Measurements from ENCODE around the gene FAM72C.
A peak's percentile ranks its signal among the peaks of the same experiment; 100 is the strongest.
"Not testable (repeated sequence)": the region's sequence is repeated elsewhere in the genome, so short reads cannot be mapped to it uniquely, and the experiment has no call there.

The FAM72C gene

GRCh38 chr1:143971924-143972700, at the start of gene FAM72C:
Gene FAM72C, minus strand, starts transcription at chr1:143971986. Its CDS starts 845 bp downstream, at chr1:143971141.
- DNase-seq (ENCODE audit: extremely low spot score); CTCF ChIA-PET; POLR2A ChIA-PET: not testable (repeated sequence)

GRCh38 chr1:144020001-144020738, 48.4 kb upstream of the FAM72C start:
- POLR2A ChIA-PET; DNase-seq (ENCODE audit: extremely low spot score); CTCF ChIA-PET: not testable (repeated sequence)

DNA sequence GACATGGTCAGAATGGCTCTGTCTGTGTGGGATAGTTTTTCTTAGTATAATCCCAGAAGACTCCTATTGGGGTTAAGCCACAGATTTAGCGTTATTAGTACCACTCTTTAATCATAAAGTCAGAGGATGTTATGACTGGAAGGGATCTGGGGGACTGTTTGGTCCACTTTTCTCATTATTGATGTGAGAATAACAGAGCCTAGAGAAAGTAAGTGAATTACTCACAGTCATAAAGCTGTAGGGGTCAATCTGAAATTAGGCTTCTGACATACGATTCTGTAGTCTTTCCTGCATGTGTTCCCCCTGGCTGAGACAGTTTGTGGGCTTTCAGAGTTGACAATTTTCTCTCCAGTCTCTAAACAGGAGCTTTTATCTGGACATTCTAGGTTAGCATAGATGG, 47.3 kb upstream of the FAM72C start:
- DNase-seq (ENCODE audit: extremely low spot score); CTCF ChIA-PET; POLR2A ChIA-PET: not testable (repeated sequence)

GRCh38 chr1:144015180-144015966, 43.6 kb upstream of the FAM72C start:
- DNase-seq (ENCODE audit: extremely low spot score); CTCF ChIA-PET; POLR2A ChIA-PET: not testable (repeated sequence)

DNA sequence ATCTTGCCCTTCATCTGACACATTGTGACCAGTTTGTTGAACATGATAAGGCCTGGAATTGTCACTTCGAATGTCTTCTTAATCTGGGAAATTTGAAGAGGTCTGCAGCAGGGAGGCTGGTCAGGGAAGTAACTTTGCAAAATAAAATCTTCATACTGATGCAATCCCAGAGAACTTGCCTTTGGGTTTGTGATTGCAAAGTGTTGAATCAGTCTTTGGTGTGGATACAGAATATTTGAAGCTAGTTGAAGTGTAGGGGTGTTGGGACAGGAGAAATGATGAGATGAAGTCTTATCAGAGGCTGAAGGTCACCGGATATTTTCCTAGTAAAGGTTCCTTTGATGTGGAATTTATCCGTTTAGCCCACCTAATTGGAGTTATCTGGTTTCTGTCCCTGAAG, 42.7 kb upstream of the FAM72C start:
- CTCF ChIA-PET; DNase-seq (ENCODE audit: extremely low spot score); POLR2A ChIA-PET: not testable (repeated sequence)

- DNase-seq (ENCODE audit: extremely low spot score); CTCF ChIA-PET; POLR2A ChIA-PET: not testable (repeated sequence)
Observed at GRCh38 chr1:144014121-144014520, 42.3 kb upstream of the FAM72C start.

DNA sequence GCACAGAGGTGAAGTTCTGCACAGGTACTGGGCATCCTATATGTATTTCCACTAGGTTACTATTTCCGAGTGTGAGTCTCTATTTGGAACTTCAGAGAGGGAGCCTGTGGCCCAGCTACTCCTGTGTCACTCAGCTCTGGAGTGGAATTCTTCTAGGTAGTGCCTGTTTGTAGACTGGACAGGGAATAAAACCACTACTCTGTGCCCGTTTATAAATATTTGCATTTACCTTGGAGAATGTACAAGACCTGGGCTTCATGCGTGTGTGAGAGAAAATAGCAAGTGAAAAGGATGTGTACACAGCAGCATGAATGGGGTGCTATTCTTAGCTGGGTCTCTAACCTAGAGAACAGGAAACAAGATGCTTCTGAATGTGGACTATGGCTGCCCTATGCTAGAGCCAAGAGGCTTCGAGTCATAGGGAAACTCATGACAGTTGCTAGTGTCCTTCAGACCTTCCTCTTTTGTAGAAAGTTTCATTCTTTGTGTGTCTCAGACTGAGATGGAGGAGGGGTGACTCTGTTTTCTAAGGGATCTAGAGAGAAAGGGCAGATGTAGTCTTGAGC, 40.5 kb upstream of the FAM72C start:
- CTCF ChIA-PET; DNase-seq (ENCODE audit: extremely low spot score); POLR2A ChIA-PET: not testable (repeated sequence)

- DNase-seq (ENCODE audit: extremely low spot score); CTCF ChIA-PET; POLR2A ChIA-PET: not testable (repeated sequence)
Observed at GRCh38 chr1:144009410-144009809, 37.6 kb upstream of the FAM72C start.

DNA sequence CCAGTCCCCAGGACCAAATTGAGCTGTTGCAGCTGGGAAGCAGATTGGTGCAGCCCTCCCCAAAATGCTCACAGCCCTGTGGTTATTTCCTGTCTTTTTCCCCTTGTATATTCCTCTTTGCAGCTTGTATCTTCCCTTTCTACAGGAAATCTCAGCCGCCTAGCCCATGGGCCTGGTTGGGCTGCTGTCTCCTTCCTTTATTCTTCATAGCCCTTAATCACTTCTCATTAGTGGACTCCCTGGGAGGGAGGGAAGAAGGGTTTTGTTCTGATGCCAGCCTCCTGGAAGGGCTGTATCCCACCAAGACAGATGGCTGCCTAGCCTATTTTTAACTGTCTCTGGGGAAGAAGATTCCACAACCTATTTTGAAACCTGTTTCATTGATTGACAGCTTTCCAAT, 32.5 kb upstream of the FAM72C start:
- POLR2A ChIA-PET = not testable (repeated sequence)

DNA sequence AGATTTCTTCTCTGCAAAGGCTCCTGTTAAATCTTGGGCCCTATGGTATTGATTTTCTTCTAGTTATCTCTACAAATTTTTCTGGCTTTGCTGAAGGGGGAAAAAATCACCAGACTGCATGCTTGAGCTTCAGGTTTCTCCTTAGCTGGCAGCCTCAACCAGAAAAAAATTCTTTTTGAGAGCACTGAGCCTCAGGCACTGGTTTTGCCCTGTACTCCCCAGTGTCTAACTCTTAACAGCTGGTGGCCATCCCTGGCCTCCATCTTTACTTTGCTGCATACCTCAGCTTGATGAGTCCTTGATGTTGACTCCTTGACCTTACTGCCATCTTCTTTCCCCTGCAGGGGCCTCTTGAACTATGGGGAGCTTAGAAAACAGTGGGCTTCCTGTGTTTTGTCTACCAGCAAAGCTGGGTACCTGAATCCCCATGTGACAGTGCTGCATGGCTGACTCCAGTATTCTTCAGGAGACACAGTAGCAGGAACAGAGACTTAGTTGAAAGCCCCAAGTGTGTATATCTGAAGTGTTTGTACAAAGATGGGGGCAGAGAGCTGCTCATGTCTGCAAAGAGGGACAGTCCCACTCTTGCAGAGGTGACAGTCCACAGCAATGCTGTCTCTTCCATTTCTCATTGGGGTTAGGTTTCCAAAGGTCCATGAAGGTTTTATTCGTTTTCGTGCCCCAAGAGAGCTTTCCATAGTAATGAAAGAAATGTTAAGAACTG, 31.7 kb upstream of the FAM72C start:
- CTCF ChIA-PET = not testable (repeated sequence)

More for the DNA sequence above, 32.5 kb upstream of the FAM72C start:
- DNase-seq (ENCODE audit: extremely low spot score); CTCF ChIA-PET: not testable (repeated sequence)

GRCh38 chr1:144002141-144002881, 30.5 kb upstream of the FAM72C start:
- TF ChIP-seq, protein P1, sequence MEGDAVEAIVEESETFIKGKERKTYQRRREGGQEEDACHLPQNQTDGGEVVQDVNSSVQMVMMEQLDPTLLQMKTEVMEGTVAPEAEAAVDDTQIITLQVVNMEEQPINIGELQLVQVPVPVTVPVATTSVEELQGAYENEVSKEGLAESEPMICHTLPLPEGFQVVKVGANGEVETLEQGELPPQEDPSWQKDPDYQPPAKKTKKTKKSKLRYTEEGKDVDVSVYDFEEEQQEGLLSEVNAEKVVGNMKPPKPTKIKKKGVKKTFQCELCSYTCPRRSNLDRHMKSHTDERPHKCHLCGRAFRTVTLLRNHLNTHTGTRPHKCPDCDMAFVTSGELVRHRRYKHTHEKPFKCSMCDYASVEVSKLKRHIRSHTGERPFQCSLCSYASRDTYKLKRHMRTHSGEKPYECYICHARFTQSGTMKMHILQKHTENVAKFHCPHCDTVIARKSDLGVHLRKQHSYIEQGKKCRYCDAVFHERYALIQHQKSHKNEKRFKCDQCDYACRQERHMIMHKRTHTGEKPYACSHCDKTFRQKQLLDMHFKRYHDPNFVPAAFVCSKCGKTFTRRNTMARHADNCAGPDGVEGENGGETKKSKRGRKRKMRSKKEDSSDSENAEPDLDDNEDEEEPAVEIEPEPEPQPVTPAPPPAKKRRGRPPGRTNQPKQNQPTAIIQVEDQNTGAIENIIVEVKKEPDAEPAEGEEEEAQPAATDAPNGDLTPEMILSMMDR (IDR thresholded peaks at IDR 0.05; ENCODE audit: control extremely low read depth, extremely low read depth, low read depth, missing control alignments) = peak; percentile 7
- DNase-seq (ENCODE audit: extremely low spot score); CTCF ChIA-PET; POLR2A ChIA-PET: not testable (repeated sequence)

More for the DNA sequence above, 31.7 kb upstream of the FAM72C start:
- POLR2A ChIA-PET; DNase-seq (ENCODE audit: extremely low spot score): not testable (repeated sequence)

- DNase-seq (ENCODE audit: extremely low spot score); POLR2A ChIA-PET; CTCF ChIA-PET: not testable (repeated sequence)
Observed at GRCh38 chr1:144001077-144001476, 29.3 kb upstream of the FAM72C start.

DNA sequence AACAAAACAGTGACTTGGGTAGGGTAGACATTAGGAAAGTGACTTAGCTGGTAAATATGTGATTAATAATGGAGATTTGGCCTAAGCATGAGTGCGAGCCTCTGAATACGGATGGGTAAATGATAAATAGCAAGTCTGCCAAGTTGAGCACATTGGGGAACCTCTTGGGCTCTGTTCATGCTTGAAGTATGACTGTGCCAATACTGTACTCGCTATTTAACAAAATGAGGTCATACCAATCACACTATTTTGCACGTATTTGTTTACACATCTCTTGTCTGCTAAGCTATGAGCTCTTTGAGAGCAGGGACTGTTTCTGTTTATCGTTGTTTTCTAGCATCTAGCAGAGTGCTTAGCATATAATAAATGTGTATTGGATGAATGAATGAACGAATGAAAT, 24.2 kb upstream of the FAM72C start:
- POLR2A ChIA-PET, CTCF ChIA-PET: not testable (repeated sequence)

GRCh38 chr1:143993301-143993907, 21.6 kb upstream of the FAM72C start:
- DNase-seq (ENCODE audit: extremely low spot score); POLR2A ChIA-PET; CTCF ChIA-PET: not testable (repeated sequence)

More for the DNA sequence above, 24.2 kb upstream of the FAM72C start:
- DNase-seq (ENCODE audit: extremely low spot score) = not testable (repeated sequence)

- DNase-seq (ENCODE audit: extremely low spot score); CTCF ChIA-PET; POLR2A ChIA-PET: not testable (repeated sequence)
Observed at GRCh38 chr1:143990699-143991098, 18.9 kb upstream of the FAM72C start.

Measured in GM10248 (cell line).